Measurements from ENCODE around the gene RMDN3.

The RMDN3 gene

DNA sequence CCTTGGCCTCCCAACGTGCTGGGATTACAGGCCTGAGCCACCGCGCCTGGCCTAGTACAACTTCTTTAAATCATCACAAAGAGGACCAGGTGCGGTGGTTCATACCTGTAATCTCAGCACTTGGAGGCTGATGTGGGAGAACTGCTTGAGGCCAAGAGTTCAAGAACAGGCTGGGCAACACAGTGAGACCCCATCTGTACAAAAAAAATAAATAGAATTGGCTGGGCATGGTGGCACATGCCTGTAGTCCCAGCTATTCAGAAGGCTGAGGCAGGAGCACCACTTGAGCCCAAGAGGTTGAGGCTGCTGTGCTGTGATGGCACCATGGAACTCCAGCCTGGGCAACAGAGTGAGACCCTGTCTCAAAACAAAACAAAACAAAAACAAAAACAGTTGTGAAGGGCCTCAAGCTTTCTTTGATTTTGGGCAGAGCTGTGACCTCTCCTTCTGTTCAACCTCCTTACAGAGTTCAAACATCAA lies 5.9 kb downstream of the RMDN3 start:
- in situ Hi-C loops (cut with MboI; ENCODE audit: low sequenced_read_pairs) = no loop called here

DNA sequence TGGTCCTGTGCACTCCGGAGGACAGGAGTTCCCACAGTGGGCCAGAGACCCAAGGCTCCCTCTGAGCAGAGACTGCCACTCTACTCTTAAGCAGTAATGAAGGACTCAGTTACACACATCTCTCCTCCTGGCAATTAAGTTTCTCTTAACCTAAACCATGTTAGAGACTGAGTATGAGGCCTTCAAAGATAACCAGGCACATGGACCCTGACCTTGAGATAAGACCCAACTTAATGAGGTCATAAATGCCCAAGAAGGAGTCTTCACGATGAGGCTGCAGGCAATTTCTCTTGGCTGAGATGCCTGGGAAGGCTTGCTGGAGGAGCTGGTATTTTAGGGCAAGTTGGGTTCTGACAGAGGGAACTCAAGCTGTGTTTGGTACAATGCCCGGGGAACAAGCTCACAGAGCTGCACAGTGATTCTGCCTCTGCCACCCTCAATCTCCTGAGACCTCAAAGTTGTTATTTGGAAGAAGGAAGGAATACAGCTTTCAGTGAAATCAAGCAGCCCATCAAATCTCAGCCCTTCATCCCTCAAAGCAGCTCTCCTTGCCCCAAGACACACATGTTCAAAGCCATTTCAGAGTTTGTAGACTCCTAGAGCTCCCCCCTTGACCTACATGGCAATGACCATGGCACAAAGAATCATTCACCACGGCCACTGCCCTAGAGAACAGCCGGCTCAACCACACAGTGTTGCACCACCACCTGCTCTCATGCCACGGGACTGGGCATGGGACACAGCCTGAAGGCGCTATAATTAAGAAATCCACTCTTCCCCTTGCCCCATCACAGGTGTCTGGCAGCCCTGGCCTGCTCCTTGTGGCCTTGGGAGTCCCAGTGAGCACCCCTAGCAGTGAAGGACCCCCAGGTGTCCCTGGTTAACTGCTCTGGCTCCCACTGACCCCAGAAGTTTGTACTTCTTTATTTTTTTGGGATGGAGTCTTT lies 7.1 kb downstream of the RMDN3 start:
- in situ Hi-C loops (cut with MboI; ENCODE audit: low sequenced_read_pairs) = no loop called here

DNA sequence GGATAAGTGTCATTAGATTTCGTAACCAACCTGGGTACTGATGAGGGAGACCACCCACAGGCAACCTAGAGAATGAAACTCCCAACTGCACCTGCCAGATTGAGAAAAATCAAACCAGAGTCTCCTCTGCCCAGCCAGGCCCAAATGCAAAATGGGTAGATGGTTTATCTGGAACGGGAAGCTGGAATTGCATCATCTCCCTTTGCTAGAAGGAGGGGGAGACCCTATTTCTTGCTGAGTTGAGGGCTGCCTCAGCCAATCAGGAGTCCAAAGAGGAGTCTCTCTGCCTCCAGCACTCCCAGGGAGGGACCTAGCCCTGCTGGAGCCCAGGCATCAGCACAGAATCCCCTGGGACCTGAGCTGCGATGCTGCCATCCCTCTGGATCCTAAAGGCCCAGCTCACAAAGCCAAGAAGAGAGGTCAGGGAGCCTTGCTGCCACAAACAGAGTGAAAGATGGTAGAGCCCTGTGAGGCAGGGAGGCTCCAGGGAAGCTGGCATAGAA lies 8.1 kb downstream of the RMDN3 start:
- in situ Hi-C loops (cut with MboI; ENCODE audit: low sequenced_read_pairs) = no loop called here

DNA sequence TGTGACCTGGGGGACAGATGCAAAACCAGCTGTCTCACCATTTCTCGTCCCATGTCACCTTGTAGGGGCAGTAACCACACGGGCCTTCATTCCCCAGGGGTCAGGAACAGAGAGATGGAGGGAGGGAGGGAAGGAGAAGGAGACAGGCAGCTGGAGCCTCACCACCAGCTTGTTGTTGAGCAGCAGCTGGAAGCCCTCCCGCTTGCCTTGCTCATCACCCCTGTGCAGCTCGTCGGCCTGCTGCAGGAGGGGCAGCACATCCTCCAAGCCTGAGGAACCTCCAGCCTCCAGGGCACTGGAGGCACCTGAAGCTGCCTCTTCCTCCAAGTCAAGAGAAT lies 10.3 kb downstream of the RMDN3 start:
- in situ Hi-C loops (cut with MboI; ENCODE audit: low sequenced_read_pairs) = no loop called here

DNA sequence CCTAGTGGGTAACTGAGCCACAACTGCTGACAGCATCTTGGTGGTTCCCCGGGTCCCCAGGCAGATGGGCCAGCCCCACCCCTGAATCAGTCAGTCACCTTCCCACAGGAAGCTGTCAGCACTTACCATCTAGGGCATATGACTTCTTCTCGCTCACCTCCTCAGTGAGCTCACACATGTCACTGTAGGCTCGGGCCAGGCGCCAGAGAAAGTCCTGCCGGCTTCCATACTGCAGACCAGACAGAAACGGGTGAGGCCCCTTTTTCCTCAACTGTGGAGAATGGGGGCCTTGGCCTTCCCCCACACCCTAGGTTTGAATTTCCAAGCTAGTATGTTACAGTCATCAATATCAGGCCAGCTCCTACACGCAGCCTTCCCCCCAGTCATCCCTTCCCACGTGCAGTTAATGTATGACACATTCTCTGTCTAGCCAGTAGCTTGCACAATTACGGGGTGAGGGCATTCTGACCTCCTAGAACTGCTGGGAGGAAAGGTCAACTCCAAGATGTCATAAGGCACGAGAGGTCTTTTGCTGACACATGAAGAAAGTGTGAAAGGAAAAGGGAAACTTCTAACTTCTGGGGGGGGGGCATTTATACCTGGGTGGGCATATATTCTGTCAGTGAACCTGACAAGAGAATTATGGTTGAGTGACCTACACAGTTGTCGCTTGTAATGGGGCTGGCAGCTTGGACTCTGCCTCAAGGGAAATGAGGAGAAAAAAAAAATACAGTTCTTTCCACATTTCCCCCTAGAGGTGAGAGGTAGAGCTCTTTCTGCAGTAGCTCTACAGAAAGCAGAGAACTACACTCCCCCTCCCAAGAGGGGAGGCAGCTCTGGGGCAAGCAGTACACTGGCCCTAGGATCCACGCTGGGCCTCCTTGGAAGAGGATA lies 10.9 kb downstream of the RMDN3 start:
- in situ Hi-C loops (cut with MboI; ENCODE audit: low sequenced_read_pairs) = no loop called here

DNA sequence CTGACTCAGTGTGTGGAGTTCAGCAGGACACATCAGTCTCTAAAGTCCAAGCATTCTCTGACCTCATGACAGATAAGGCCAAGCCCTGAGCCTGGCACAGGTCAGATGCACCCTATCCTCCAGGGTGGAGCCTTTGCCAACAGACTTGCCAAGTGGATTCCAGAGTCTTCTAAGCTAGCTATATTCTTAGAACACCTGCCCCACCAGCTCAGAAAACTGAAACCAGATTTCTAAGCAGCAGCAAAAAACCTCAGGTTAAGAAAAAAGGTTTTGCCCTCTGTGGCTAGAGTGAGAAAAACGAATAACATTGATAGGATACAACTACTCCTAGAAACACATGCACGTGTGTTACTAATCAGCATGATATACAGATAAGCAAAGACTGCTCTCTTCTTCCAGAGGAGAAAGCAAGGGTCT lies 11.6 kb downstream of the RMDN3 start:
- in situ Hi-C loops (cut with MboI; ENCODE audit: low sequenced_read_pairs) = no loop called here

DNA sequence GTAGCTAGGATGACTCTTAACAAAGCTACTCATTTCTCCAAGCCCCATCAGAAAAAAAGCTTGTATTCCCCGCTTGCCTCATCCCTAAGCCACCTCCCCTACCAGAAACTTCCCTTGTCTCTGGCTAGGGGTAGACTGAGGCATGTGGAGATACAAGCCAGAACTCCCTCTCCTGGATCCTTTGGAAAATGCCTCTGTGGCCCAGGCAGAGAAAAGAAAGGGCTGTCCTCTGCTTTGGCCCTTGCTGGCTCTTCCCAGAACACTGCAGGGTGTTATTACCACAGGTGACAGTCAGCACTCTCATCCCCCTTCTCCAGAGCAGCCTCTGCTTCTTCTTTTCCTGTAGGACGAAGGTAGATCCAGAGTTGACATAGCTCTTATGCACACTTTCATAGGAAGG lies 15.2 kb downstream of the RMDN3 start:
- in situ Hi-C loops (cut with MboI; ENCODE audit: low sequenced_read_pairs) = no loop called here

DNA sequence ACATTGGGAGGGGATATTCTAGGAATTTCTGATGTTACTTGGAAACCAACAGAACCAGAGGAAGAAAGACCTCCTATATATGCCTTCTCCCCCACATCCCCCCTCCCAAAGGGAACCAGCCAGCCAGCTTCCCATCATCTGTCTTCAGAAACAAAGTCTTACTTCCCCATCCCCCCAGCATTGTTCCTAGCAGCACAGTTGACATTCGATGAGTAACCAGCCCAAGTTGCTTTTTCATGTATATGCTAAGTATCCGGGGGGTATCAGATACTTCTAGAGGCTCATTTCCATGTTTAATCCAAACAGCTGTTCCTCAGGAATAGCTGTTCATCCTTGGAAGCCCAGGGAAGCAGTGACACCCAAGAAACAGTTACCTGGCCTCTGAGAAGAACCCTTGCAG lies 16.0 kb downstream of the RMDN3 start:
- in situ Hi-C loops (cut with MboI; ENCODE audit: low sequenced_read_pairs) = no loop called here

DNA sequence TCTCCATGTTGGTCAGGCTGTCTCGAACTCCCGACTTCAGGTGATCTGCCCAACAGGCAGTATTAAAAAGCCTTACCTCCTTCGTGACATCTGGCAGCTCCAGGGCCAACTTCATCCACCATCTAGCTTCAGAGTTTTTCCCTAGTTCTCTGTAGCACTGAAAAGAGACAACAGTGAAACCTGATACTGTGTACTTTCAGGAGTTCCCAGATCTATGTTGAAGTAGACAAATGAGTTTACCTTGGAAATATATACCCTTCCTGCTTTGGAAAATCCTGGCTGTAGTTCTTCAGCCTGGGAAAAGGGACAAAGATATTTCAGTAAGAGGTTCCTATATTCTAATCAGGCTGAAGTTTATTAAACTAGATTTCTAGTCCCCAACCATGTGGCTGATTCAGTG lies 18.0 kb downstream of the RMDN3 start:
- in situ Hi-C loops (cut with MboI; ENCODE audit: low sequenced_read_pairs) = no loop called here

DNA sequence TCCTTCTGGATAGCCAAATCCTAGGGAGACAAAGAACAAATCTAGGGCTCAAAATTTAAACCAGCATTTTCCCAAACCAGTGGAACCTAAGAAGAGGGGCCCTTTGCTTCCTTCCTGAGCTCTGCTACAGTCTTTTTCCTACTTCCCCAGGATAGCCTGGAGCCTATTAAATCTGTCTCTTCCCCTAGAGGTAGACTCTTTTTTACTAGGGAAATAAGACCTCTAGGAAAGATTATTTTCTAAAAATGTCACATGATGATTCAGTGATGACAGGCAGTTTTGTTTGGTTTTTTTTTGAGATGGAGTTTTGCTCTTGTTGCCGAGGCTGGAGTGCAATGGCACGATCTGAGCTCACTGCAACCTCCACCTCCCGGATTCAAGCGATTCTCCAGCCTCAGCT lies 18.5 kb downstream of the RMDN3 start:
- in situ Hi-C loops (cut with MboI; ENCODE audit: low sequenced_read_pairs) = no loop called here

DNA sequence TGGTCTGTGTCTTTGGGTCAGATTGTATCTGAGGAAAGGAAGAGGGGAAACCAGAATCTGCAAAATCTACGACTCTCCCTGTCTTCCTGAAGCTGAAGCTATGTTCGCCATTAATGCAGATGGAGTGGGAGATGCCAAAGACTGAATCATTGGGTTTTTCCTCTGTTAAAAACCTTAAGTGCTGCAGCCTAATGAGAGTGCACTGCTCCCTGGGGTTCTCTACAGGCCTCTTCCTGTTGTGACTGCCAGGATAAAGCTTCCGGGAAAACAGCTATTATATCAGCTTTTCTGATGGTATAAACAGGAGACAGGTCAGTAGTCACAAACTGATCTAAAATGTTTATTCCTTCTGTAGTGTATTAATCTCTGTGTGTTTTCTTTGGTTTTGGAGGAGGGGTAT lies 24.0 kb downstream of the RMDN3 start:
- in situ Hi-C loops (cut with MboI; ENCODE audit: low sequenced_read_pairs) = no loop called here

DNA sequence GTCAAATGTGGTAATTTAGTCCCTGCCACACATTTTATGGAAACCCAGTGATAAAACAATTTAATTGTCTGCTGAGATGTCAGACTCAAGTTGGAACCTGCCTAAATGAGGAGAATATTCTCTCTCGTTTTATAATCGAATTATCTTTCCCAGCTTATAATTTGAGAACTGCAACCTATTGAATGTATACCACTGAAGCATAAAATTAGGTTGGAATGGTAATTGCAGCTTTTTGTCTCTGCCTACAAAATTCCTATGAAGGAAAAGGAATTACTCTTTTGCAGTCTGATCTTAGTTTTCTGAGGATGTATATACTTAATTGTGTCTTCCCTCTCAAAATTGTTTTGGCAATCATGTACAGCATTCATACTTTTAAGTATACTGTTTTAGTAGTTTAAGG lies 31.1 kb downstream of the RMDN3 start:
- in situ Hi-C loops (cut with MboI; ENCODE audit: low sequenced_read_pairs) = no loop called here

DNA sequence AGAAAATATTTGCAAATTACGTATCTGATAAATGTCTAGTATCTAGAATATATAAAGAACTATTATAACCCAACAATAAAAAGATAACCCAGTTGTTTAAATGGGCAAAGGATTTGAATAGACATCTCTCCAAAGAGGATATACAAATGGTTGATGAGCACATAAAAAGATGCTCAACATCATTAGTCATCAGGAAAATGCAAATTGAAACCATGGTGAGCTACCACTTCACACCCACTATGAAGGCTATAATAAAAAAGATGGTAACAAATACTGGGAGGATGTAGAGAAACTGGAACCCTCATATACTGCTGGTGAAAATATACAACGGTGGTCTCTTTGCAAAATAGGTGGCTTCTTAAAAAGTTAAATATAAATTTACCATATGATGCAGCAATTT lies 32.1 kb downstream of the RMDN3 start:
- in situ Hi-C loops (cut with MboI; ENCODE audit: low sequenced_read_pairs) = no loop called here

DNA sequence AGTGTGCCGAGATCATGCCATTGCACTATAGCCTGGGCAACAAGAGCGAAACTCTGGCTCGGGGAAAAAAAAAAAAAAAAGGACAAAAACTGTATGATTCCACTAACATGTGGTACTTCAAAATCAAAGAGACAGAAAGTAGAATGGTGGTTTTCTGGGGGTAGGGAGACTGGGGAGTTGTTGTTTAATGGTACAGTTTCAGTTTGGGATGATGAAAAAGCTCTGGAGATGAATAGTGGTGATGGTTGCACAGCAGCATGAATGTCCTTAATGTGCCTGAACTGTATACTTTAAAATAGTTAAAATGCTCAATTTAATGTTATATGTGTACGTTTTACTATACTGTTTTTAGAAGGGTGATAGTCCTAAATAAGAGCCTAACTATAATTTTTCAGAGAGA lies 32.7 kb downstream of the RMDN3 start:
- in situ Hi-C loops (cut with MboI; ENCODE audit: low sequenced_read_pairs) = no loop called here

DNA sequence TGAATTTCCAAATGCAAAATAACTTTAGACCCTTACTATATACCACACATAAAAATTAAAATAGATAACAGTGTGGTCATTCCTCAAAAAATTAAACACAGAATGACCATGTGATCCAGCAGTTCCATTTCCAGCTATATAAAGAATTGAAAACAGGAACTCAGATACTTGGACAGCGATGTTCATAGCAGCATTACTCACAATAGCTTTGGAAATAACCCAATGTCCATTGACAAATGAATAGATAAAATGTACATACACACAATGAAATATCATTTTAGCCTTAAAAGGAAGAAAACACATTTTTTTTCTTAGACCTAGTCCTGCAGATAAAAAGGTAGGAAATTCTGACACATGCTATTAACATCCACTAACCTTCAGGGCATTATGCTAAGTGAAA lies 33.4 kb downstream of the RMDN3 start:
- in situ Hi-C loops (cut with MboI; ENCODE audit: low sequenced_read_pairs) = no loop called here

DNA sequence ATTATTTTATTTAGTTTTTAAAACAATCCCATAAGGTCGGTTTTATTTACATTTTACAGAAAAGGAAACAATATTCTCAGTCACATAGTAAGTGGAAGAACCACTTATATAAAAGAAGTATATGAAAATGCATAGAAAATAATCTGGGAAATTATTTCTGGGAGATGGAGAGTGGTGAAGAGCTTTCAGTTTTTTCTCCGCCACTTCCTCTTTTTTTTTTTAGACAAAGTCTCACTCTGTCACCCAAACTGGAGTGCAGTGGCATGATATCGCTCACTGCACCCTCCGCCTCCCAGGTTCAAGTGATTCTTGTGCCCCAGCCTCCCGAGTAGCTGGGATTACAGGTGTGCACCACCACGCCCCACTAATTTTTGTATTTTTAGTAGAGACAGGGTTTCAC lies 38.9 kb downstream of the RMDN3 start:
- in situ Hi-C loops (cut with MboI; ENCODE audit: low sequenced_read_pairs) = no loop called here

DNA sequence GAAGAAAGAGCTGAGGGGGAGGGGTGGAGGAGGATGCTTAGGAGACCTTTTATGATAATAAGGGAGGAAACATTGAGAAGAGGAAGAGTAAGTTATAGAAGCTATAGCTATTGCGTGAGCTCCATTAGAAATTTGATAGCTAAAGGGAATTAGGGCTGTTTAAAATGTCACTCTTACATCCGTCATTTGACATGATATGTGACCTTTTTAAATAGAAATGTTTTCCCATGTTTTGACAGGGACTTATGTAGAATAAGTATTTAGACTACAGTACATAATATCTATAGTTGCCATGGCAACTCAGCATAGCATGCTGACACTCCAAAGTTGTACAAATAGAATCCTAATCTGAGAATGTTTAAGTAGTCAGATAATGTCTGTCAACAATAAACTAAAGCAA lies 40.9 kb downstream of the RMDN3 start:
- in situ Hi-C loops (cut with MboI; ENCODE audit: low sequenced_read_pairs) = no loop called here

DNA sequence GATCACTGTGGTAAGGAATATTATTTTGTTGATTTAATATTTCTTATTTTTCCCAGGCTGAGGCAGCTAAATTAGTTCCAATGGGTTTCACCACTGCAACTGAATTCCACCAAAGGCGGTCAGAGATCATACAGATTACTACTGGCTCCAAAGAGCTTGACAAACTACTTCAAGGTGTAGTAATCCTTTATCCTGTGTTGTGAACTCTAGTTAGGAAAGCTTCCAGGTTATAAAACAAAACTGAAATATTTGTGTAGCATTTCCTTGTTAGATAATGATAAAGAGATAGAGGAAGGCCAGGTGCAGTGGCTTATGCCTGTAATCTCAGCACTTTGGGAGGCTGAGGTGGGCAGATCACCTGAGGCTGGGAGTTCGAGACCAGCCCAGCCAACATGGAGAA lies 48.9 kb downstream of the RMDN3 start:
- in situ Hi-C loops (cut with MboI; ENCODE audit: low sequenced_read_pairs) = no loop called here

DNA sequence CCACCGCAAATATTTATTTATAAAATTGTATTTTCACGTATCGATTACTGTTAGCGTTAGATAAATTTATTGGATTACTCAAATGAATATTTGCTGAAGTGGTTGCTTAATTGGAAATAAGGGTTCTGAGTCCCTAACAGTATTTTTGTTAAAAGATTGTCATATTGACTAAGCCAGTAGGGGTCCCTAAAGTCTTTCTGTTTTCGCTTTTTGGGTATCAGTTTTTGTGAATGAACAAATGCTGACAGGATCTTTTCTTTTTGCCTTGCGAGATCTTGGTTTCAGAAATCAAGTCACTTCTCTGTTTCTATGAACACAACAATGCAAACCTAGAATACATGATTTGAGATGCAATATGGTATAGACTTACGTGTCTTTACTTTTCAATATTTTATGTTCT lies 53.0 kb downstream of the RMDN3 start:
- in situ Hi-C loops (cut with MboI; ENCODE audit: low sequenced_read_pairs) = no loop called here

DNA sequence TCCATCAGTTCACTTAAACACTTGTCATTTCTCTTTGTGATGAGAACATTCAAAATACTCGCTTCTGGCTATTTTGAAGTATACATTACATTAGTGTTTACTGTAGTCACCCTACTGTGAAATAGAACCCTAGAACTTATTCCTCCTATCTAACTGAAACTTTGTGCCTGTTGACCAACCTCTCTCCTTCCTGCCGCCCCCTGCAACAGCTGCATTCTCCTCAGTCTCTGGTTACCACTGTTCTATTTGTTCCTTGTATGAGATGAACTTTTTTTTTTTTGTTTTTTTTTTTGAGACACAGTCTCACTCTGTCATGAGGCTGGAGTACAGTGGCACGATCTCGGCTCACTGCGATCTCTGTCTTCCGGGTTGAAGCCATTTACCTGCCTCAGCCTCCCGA lies 57.1 kb downstream of the RMDN3 start:
- in situ Hi-C loops (cut with MboI; ENCODE audit: low sequenced_read_pairs) = no loop called here

DNA sequence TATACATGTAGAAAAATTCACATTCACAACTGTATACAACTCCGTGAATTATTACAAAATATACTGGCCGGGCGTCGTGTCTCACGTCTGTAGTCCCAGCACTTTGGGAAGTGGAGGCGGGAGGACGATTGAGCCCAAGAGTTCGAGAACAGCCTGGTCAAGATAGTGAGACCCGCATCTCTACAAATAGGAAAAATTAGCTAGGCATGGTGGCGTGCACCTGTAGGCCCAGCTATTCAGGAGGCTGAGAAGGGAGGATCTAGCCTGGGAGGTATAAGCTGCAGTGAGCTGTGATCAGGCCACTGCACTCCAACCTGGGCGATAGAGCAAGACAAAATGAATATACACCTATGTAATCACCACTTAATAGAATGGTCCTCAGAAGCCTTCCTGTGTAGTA lies 58.8 kb downstream of the RMDN3 start:
- in situ Hi-C loops (cut with MboI; ENCODE audit: low sequenced_read_pairs) = no loop called here

DNA sequence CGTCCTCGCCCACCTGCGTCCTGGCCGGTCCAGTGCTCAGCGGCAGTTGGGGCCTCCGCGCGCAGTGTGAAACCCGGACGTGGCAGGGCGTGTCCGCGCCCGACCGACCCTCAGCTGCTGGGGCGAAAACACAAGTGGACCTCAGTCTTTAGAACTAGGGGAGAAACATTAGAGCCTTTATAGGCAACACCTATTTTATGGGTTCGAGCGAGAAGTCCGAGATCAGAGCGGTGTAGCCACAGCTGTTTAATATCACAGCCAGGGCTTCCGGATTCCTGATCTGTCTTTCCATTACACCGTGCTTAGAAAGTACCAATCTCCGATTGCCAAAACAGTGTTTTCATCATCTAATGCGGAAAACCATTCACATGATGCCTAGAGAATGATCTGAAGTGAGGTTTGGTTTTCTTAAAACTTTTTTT lies 59.6 kb downstream of the RMDN3 start:
- in situ Hi-C loops (cut with MboI; ENCODE audit: low sequenced_read_pairs) = no loop called here

Measured in HL-60/S4 treated with phorbol 12-myristate 13-acetate at 8.2 ng/mL for 4 days and 3 days (cell line).